ENCODE measurements around the gene WFS1.

WFS1 gene

DNA sequence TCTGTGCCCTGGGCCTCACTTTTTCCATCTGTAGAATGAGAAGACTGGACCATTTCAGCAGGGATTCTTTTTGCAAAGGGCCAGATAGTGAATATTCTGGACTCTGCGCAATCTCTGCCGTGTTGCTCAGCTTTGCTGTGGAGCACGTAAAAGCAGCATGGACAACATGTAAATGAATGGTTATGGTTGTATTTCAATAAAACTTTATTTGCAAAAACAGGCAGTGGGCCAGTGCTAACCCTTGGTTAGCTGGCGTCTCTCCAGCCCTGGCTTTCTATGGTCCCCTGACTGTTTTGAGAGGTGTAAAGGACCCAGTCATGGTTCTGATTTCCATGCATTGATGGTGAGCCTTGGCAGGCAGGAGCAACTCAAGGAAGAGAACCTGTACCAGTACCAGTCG lies 18.7 kb downstream of the WFS1 start:
- no peak for DNase-seq (ENCODE audit: extremely low read depth, low read depth)
- TF ChIP-seq, protein P1, sequence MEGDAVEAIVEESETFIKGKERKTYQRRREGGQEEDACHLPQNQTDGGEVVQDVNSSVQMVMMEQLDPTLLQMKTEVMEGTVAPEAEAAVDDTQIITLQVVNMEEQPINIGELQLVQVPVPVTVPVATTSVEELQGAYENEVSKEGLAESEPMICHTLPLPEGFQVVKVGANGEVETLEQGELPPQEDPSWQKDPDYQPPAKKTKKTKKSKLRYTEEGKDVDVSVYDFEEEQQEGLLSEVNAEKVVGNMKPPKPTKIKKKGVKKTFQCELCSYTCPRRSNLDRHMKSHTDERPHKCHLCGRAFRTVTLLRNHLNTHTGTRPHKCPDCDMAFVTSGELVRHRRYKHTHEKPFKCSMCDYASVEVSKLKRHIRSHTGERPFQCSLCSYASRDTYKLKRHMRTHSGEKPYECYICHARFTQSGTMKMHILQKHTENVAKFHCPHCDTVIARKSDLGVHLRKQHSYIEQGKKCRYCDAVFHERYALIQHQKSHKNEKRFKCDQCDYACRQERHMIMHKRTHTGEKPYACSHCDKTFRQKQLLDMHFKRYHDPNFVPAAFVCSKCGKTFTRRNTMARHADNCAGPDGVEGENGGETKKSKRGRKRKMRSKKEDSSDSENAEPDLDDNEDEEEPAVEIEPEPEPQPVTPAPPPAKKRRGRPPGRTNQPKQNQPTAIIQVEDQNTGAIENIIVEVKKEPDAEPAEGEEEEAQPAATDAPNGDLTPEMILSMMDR (IDR thresholded peaks at IDR 0.05; ENCODE audit: low read depth, low read length, missing control alignments), result no peak
- no peak overlapping the region for H3K4me3 ChIP-seq (replicated peaks; ENCODE audit: low read depth, low read length)

DNA sequence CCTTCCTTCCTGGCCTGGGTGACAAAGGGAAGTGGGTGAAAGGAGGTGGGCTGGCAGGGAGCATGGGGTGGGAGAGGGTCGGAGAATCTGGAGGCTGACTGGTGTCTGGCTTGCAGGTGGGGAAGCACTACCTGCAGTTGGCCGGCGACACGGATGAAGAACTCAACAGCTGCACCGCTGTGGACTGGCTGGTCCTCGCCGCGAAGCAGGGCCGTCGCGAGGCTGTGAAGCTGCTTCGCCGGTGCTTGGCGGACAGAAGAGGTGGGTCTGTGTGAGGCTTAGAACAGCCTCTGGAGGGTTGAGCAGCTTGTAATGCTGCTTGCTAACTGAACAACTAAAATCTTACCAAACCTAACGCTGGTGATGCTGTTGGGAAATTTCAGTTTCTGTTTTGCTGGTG lies 19.2 kb downstream of the WFS1 start:
- TF ChIP-seq, protein P1 (IDR thresholded peaks at IDR 0.05; ENCODE audit: low read depth, low read length, missing control alignments), result no peak
- H3K4me3 ChIP-seq (replicated peaks; ENCODE audit: low read depth, low read length), result no peak overlapping the region
- DNase-seq (ENCODE audit: extremely low read depth, low read depth), result no peak

DNA sequence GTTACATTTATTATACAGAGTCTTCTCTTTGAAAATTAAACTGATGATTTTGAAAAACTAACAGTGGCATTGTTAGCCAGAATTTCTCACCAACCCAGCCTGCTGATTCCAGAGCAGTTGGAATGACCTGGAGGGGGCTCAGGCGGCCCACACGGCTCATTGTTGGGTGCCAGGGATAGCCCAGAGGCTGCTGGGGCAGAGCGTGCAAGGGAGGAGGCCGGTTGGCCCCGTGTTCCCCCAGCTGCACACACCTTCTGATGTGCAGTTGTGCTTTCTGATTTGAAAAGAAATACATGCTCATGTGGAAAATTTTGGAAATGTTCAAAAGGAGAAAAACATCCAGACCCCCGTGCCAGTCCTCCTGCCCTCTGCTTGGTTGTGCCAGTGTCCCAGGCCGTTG lies 20.6 kb downstream of the WFS1 start:
- TF ChIP-seq, protein P1 (IDR thresholded peaks at IDR 0.05; ENCODE audit: low read depth, low read length, missing control alignments), result no peak
- DNase-seq (ENCODE audit: extremely low read depth, low read depth), result no peak
- no peak overlapping the region for H3K4me3 ChIP-seq (replicated peaks; ENCODE audit: low read depth, low read length)

DNA sequence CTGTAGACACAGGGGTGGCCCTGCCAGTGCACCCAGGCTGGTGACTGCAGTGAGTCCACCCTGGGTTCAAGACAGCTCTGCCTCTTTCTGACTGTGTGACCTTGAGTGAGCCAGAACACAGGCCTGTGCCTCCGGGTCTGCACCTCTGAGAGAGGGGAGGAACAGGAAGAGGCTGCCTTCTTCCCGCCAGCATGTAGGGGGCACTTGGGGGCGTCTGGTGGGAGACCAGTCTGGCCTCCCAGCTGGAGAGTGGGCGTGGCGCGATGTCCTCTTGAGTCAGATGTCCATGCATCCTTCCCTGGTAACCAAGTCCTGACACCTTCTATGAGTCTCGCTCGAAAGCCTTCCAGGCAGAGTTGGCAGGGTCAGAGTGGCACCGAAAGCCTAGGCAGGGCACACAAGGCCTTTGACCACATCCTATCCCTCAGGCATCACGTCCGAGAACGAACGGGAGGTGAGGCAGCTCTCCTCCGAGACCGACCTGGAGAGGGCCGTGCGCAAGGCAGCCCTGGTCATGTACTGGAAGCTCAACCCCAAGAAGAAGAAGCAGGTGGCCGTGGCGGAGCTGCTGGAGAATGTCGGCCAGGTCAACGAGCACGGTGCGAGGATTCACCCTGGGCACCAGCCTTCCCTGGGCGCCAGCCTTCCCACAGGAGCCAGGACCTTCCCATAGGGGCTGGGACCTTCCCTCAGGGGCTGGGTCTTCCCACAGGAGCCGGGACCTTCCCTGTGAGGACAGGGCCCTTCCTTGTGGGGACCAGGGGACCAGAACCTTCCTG lies 21.3 kb downstream of the WFS1 start:
- H3K4me3 ChIP-seq (replicated peaks; ENCODE audit: low read depth, low read length), result no peak overlapping the region
- DNase-seq (ENCODE audit: extremely low read depth, low read depth), result no peak
- TF ChIP-seq, protein P1 (IDR thresholded peaks at IDR 0.05; ENCODE audit: low read depth, low read length, missing control alignments), result no peak

DNA sequence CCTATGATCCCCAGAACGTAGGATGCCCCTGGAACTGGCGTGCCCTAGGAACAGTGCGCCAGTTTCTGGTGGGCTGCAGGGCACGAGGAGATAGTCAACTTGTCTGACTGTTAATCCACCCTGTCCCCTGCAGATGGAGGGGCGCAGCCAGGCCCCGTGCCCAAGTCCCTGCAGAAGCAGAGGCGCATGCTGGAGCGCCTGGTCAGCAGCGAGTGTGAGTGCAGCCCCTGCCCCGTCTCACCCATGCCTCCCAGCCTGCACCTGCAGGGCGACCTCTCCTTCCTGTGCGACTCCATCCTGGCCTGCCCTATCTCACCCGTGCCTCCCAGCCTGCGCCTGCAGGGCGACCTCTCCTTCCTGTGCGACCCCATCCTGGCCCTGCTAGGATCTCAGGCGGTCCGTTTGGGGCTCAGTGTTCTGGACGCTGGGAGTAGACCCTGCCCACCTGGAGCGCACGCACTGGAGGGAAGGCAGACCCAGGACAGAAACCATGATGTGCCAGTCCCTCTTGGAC lies 22.2 kb downstream of the WFS1 start:
- H3K4me3 ChIP-seq (replicated peaks; ENCODE audit: low read depth, low read length), result no peak overlapping the region
- TF ChIP-seq, protein P1 (IDR thresholded peaks at IDR 0.05; ENCODE audit: low read depth, low read length, missing control alignments), result no peak
- no peak for DNase-seq (ENCODE audit: extremely low read depth, low read depth)

DNA sequence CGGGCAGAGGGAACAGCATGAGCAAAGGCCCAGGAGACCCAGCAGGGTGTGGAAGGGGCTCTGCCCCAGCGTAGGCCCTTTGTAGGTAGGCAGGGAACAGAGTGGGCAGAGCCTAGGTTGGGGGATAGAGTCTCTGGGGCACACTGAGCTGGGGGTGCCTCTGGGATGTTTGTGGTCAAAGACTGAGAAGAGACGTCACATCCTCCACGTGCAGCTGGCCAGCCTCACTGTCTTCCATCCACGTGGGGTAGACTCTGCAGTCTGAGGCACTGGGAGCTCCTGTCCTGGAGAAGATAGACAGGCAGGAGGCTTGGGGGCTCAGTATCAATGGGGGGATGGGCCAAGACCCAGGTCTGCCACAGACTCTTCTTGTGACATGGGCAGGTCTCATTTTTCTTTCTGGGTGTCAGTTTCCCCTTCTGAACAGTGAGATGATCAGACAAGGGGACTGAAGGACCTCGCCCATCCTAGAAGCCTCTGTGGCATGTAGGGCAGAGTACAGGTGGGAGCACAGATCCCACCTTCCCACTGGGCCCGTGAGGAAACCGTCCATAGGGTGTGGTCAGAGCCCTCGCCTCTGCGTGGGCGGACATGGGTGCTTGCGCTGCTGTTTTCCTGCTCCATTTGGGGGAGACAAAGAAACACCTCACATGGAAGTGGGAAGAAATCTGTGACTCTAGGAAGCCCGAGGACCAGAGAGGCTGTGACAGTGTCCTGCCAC lies 22.9 kb downstream of the WFS1 start:
- DNase-seq (ENCODE audit: extremely low read depth, low read depth), result no peak
- TF ChIP-seq, protein P1 (IDR thresholded peaks at IDR 0.05; ENCODE audit: low read depth, low read length, missing control alignments), result no peak
- H3K4me3 ChIP-seq (replicated peaks; ENCODE audit: low read depth, low read length), result no peak overlapping the region

Measured in HFF-Myc (cell line).